OCI-LY1 (cell line): ENCODE results near the gene VAMP4.

Experiments
- H2AFZ ChIP-seq: fragments of 200-600 bp; sonication (generic), shearing (Covaris generic); 2 replicates; pipeline ENCODE4 v1.6.0; 2014; ENCODE audit warnings: antibody characterized with exemption, mild to moderate bottlenecking, low read length
- H3F3A ChIP-seq: fragments of 200-600 bp; sonication (generic), shearing (Covaris generic); 2 replicates; pipeline ENCODE4 v1.6.0; 2014; ENCODE audit warnings: mild to moderate bottlenecking, antibody characterized with exemption, low read length, moderate library complexity; ENCODE audit not compliant: insufficient read depth
- H3K27ac ChIP-seq: fragments of 200-600 bp; sonication (generic); 2 replicates; pipeline ENCODE4 v1.5.1; 2014; ENCODE audit warnings: low read length, mixed run types, mild to moderate bottlenecking, low read depth; ENCODE audit not compliant: poor library complexity, severe bottlenecking
- H3K27me3 ChIP-seq: fragments of 200-600 bp; sonication (generic); 2 replicates; pipeline ENCODE4 v1.6.0; 2014; ENCODE audit warnings: antibody characterized with exemption, mild to moderate bottlenecking, low read length, moderate library complexity; ENCODE audit not compliant: insufficient read depth
- H3K36me3 ChIP-seq: fragments of 200-600 bp; sonication (generic); 2 replicates; pipeline ENCODE4 v1.6.1; 2014; ENCODE audit warnings: mild to moderate bottlenecking, antibody characterized with exemption, low read length, moderate library complexity, mixed read lengths; ENCODE audit not compliant: insufficient read depth
- H3K4me1 ChIP-seq: fragments of 200-600 bp; sonication (generic); 2 replicates; pipeline ENCODE4 v1.5.1; 2014; ENCODE audit warnings: mild to moderate bottlenecking, low read length, moderate library complexity; ENCODE audit not compliant: insufficient read depth, severe bottlenecking
- H3K4me2 ChIP-seq: fragments of 200-600 bp; sonication (generic), shearing (Covaris generic); 2 replicates; pipeline ENCODE4 v1.6.1; 2014; ENCODE audit warnings: low read length
- H3K4me3 ChIP-seq: fragments of 200-600 bp; sonication (generic); 2 replicates; pipeline ENCODE4 v1.5.1; 2014; ENCODE audit warnings: low read length, low read depth, mild to moderate bottlenecking, mixed read lengths; ENCODE audit not compliant: poor library complexity, severe bottlenecking
- H3K79me2 ChIP-seq: fragments of 200-600 bp; shearing (Covaris generic); 2 replicates; pipeline ENCODE4 v1.6.1; 2016; ENCODE audit warnings: mixed run types, low read length, mixed read lengths; ENCODE audit not compliant: insufficient read depth
- H3K9ac ChIP-seq: fragments of 200-600 bp; sonication (generic), shearing (Covaris generic); 2 replicates; pipeline ENCODE4 v1.6.1; 2014; ENCODE audit warnings: mild to moderate bottlenecking, low read length, mixed read lengths
- H3K9me2 ChIP-seq: fragments of 200-600 bp; sonication (generic), shearing (Covaris generic); 2 replicates; pipeline ENCODE4 v1.6.1; 2014; ENCODE audit warnings: low read depth, mild to moderate bottlenecking, low read length, mixed read lengths
- H3K9me3 ChIP-seq: fragments of 200-600 bp; shearing (Covaris generic); 2 replicates; pipeline ENCODE4 v1.6.1; 2014; ENCODE audit warnings: low read length, mixed read lengths
- H4K20me1 ChIP-seq: fragments of 200-600 bp; sonication (generic), shearing (Covaris generic); 2 replicates; pipeline ENCODE4 v1.6.0; 2016; ENCODE audit warnings: mild to moderate bottlenecking, low read length; ENCODE audit not compliant: insufficient read depth
- EZH2 ChIP-seq: fragments of 200-600 bp; sonication (generic), shearing (Covaris generic); IDR thresholded peaks from 2 replicates; pipeline ENCODE4 v1.8.0; 2017; ENCODE audit warnings: borderline replicate concordance, mixed run types, mild to moderate bottlenecking, antibody characterized with exemption, low read length, moderate library complexity, mixed read lengths
- TF ChIP-seq, protein P1 (sequence below): fragments of 200-600 bp; sonication (generic), shearing (Covaris generic); IDR thresholded peaks from 2 replicates; pipeline ENCODE4 v1.5.1; 2017; ENCODE audit warnings: mild to moderate bottlenecking, antibody characterized with exemption, low read length, moderate library complexity, mixed read lengths

The VAMP4 gene

DNA sequence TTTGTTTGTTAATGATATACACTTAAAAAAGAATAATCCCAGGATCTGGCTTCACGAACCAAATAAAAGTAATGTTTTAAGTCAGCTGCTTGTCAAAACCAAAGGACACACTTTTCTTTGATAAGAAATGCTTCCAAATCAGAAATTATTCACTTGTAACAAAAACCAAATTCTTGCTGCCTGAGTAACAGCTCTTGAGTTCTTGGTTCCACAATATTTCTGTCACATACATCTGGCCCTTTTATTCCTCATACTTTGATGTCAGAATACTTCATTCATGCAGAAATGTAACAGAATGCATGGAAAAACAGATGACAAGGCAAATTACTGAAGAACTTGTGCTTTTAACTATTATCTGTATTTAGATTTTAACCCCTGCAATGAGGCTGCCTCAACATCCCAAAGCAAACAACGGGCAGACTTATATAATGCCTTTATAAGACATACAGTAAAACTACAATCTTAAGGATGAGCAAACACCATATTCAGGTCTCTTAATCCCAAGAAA, 1.5 kb downstream of the VAMP4 start:
- Histone ChIP-seq H3K9ac (peak overlapping the region; percentile 81), H2AFZ (no peak overlapping the region), H3K27ac (peak overlapping the region; percentile 82), H3K27me3 (no peaks in the 10 kb centered on the region), H3K4me1 (peaks cover 36% of the 10 kb centered on the region), H3K4me2 (peak overlapping the region; percentile 87), H3K4me3 (peak overlapping the region; percentile 90), H3K79me2 (peaks cover 9% of the 10 kb centered on the region), H3F3A (no peaks in the 10 kb centered on the region), H4K20me1 (no peaks in the 10 kb centered on the region), H3K36me3 (peaks cover 33% of the 10 kb centered on the region), H3K9me3 (no peaks in the 10 kb centered on the region), H3K9me2 (no peaks in the 10 kb centered on the region)
- TF ChIP-seq, protein P1, sequence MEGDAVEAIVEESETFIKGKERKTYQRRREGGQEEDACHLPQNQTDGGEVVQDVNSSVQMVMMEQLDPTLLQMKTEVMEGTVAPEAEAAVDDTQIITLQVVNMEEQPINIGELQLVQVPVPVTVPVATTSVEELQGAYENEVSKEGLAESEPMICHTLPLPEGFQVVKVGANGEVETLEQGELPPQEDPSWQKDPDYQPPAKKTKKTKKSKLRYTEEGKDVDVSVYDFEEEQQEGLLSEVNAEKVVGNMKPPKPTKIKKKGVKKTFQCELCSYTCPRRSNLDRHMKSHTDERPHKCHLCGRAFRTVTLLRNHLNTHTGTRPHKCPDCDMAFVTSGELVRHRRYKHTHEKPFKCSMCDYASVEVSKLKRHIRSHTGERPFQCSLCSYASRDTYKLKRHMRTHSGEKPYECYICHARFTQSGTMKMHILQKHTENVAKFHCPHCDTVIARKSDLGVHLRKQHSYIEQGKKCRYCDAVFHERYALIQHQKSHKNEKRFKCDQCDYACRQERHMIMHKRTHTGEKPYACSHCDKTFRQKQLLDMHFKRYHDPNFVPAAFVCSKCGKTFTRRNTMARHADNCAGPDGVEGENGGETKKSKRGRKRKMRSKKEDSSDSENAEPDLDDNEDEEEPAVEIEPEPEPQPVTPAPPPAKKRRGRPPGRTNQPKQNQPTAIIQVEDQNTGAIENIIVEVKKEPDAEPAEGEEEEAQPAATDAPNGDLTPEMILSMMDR: no peak
- no peak for TF ChIP-seq EZH2

DNA sequence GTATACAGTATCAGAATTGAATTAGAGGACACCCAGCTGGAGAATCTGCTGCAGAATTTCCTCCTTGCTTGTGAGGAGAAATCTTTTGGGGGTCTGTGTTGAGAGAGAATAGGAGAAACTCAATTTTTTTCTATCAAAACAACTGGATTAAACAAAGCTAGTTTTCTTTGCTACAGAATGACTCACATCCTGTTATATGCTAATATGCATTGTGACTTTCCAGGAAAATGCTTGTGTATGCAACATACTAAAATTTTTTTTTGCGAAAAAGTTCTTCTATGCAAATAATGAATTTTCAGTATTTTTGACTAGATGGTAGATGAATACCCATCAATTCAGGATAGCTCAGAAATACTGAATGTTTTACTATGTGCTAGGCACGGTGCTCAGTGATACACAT, 2.2 kb downstream of the VAMP4 start:
- Histone ChIP-seq H3F3A (no peaks in the 10 kb centered on the region), H3K36me3 (peaks cover 36% of the 10 kb centered on the region), H2AFZ (no peak overlapping the region), H3K79me2 (peaks cover 9% of the 10 kb centered on the region), H3K27ac (no peak overlapping the region), H3K27me3 (no peaks in the 10 kb centered on the region), H3K4me1 (peaks cover 36% of the 10 kb centered on the region), H3K9ac (no peak overlapping the region), H3K9me2 (no peaks in the 10 kb centered on the region), H4K20me1 (no peaks in the 10 kb centered on the region), H3K4me2 (no peak overlapping the region), H3K9me3 (no peaks in the 10 kb centered on the region), H3K4me3 (no peak overlapping the region)
- no peak for TF ChIP-seq EZH2
- TF ChIP-seq, protein P1: no peak

DNA sequence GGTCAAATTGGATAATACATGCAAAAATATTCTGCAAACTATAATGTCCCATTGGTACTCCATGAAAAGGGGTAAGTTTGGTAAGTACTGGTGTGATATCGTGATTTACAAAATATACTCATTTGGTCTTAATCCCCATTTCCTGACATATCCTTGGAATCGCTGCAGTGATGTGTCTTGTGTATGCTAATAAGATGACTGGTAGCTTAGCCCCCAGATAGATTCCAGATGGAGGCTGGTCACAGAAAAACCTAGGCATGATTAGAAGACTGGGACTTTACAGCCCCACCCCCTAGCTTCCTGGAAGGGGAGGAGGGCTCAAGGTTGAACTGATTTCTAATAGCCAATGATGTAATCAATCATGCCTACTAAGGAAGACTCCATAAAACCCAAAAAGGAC, 3.0 kb downstream of the VAMP4 start:
- Histone ChIP-seq H3K9me3 (no peaks in the 10 kb centered on the region), H3K4me1 (peaks cover 32% of the 10 kb centered on the region), H3K79me2 (peaks cover 9% of the 10 kb centered on the region), H3K9me2 (no peaks in the 10 kb centered on the region), H3K27ac (no peak overlapping the region), H3K9ac (no peak overlapping the region), H3K4me2 (no peak overlapping the region), H3K36me3 (peaks cover 40% of the 10 kb centered on the region), H3K4me3 (no peak overlapping the region), H2AFZ (no peak overlapping the region), H3F3A (no peaks in the 10 kb centered on the region), H3K27me3 (no peaks in the 10 kb centered on the region), H4K20me1 (no peaks in the 10 kb centered on the region)
- TF ChIP-seq, protein P1: no peak
- no peak for TF ChIP-seq EZH2
